HEK293 (cell line): ENCODE measurements around the gene SLC35B1.

Experiments
- CTCF ChIA-PET: fragments of 350-600 bp; formaldehyde crosslinking; extraction: SDS; loops from one replicate; lab custom pipeline; 2021; ENCODE audit warnings: antibody characterized with exemption; lab: Yijun Ruan, JAX
- POLR2A ChIA-PET: fragments of 300-600 bp; formaldehyde crosslinking; extraction: SDS; loops from one replicate; lab custom pipeline; 2020; ENCODE audit warnings: antibody characterized with exemption, inconsistent platforms; lab: Yijun Ruan, JAX
- H3K27ac ChIP-seq: fragments of 200-500 bp; sonication (Bioruptor generic); 2 replicates; pipeline ENCODE4 v1.5.1; 2014; ENCODE audit warnings: low read depth, low read length, control low read depth, inconsistent platforms; ENCODE audit errors: extremely low read depth
- H3K36me3 ChIP-seq, 2 experiments: fragments of 200-500 bp in 1 of 2; sonication (Bioruptor generic) in 1 of 2; 1 replicate in 1 of 2; 2 replicates in 1 of 2; pipeline ENCODE4 v1.5.1; 2014 to 2017; ENCODE audit warnings: inconsistent platforms in 2 of 2, low read length in 2 of 2; ENCODE audit not compliant: control insufficient read depth in 2 of 2, insufficient read depth in 1 of 2
- H3K4me1 ChIP-seq: fragments of 200-500 bp; sonication (Bioruptor generic); 2 replicates; pipeline ENCODE4 v1.5.1; 2014; ENCODE audit warnings: mild to moderate bottlenecking, low read length, inconsistent platforms; ENCODE audit not compliant: control insufficient read depth, insufficient read depth
- H3K4me3 ChIP-seq: 2 replicates; pipeline ENCODE4 v1.5.1; 2011; ENCODE audit warnings: low read depth, mild to moderate bottlenecking, control low read depth, low read length, moderate library complexity
- H3K9me3 ChIP-seq: fragments of 200-500 bp; sonication (Bioruptor generic); 2 replicates; pipeline ENCODE4 v1.5.1; 2014; ENCODE audit warnings: low read depth, low read length, inconsistent platforms; ENCODE audit not compliant: control insufficient read depth, insufficient read depth
- KLF1 ChIP-seq: fragments of 450-650 bp; formaldehyde crosslinking; IDR thresholded peaks from 2 replicates; pipeline ENCODE4 v1.5.1; 2016; ENCODE audit warnings: missing biosample characterization, missing genetic modification characterization
- SCRT1 ChIP-seq: fragments of 450-650 bp; formaldehyde crosslinking; IDR thresholded peaks from 2 replicates; pipeline ENCODE4 v1.5.1; 2016; ENCODE audit warnings: missing biosample characterization, missing genetic modification characterization, borderline replicate concordance
- YY1 ChIP-seq: fragments of 450-650 bp; formaldehyde crosslinking; IDR thresholded peaks from 2 replicates; pipeline ENCODE4 v1.5.1; 2018; ENCODE audit warnings: missing biosample characterization, missing genetic modification characterization
- ZNF155 ChIP-seq: fragments of 450-650 bp; formaldehyde crosslinking; IDR thresholded peaks from 2 replicates; pipeline ENCODE4 v1.5.1; 2016; ENCODE audit warnings: missing biosample characterization, missing genetic modification characterization
- ZNF169 ChIP-seq: fragments of 450-650 bp; formaldehyde crosslinking; IDR thresholded peaks from 2 replicates; pipeline ENCODE4 v1.5.1; 2016; ENCODE audit warnings: missing biosample characterization, missing genetic modification characterization
- ZNF184 ChIP-seq: fragments of 450-650 bp; IDR thresholded peaks from 2 replicates; pipeline ENCODE4 v1.5.1; 2018; ENCODE audit warnings: missing biosample characterization, mild to moderate bottlenecking, missing genetic modification characterization
- ZNF23 ChIP-seq: fragments of 450-650 bp; formaldehyde crosslinking; IDR thresholded peaks from 2 replicates; pipeline ENCODE4 v1.5.1; 2016; ENCODE audit warnings: missing biosample characterization, missing genetic modification characterization, borderline replicate concordance
- ZNF354C ChIP-seq: fragments of 450-650 bp; formaldehyde crosslinking; IDR thresholded peaks from 2 replicates; pipeline ENCODE4 v1.5.1; 2016; ENCODE audit warnings: missing biosample characterization, missing genetic modification characterization, low read depth, borderline replicate concordance
- ZNF366 ChIP-seq: fragments of 450-650 bp; formaldehyde crosslinking; conservative IDR thresholded peaks from 2 replicates; pipeline ENCODE4 v1.5.1; 2016; ENCODE audit warnings: missing biosample characterization, missing genetic modification characterization
- ZNF510 ChIP-seq: fragments of 450-650 bp; formaldehyde crosslinking; IDR thresholded peaks from 2 replicates; pipeline ENCODE4 v1.5.1; 2018; ENCODE audit warnings: mild to moderate bottlenecking, missing genetic modification characterization, missing biosample characterization; ENCODE audit not compliant: insufficient replicate concordance
- ZNF549 ChIP-seq: fragments of 450-650 bp; IDR thresholded peaks from 2 replicates; pipeline ENCODE4 v1.5.1; 2018; ENCODE audit warnings: missing biosample characterization, missing genetic modification characterization, mild to moderate bottlenecking, inconsistent platforms, moderate library complexity
- ZNF571 ChIP-seq: fragments of 450-650 bp; formaldehyde crosslinking; IDR thresholded peaks from 2 replicates; pipeline ENCODE4 v1.5.0; 2017; ENCODE audit warnings: missing biosample characterization, missing genetic modification characterization
- ZNF600 ChIP-seq: fragments of 450-650 bp; formaldehyde crosslinking; IDR thresholded peaks from 2 replicates; pipeline ENCODE4 v1.5.1; 2016; ENCODE audit warnings: missing biosample characterization, missing genetic modification characterization
- TF ChIP-seq, protein P1 (sequence below): fragments of 450-650 bp; formaldehyde crosslinking; IDR thresholded peaks from 2 replicates; pipeline ENCODE4 v1.5.1; 2016; ENCODE audit warnings: missing biosample characterization, missing genetic modification characterization
- TF ChIP-seq, protein P2 (sequence below): fragments of 450-650 bp; formaldehyde crosslinking; IDR thresholded peaks from 2 replicates; pipeline ENCODE4 v1.5.1; 2017; ENCODE audit warnings: missing biosample characterization, missing genetic modification characterization
- TF ChIP-seq, protein P3 (sequence below): fragments of 450-650 bp; formaldehyde crosslinking; conservative IDR thresholded peaks from 2 replicates; pipeline ENCODE4 v1.5.1; 2016; ENCODE audit warnings: low read depth, missing biosample characterization, missing genetic modification characterization
- TF ChIP-seq, protein P4 (sequence below): fragments of 450-650 bp; formaldehyde crosslinking; IDR thresholded peaks from 2 replicates; pipeline ENCODE4 v1.5.1; 2017; ENCODE audit warnings: missing biosample characterization, missing genetic modification characterization
- TF ChIP-seq, protein P5 (sequence below): fragments of 450-650 bp; IDR thresholded peaks from 2 replicates; pipeline ENCODE4 v1.5.1; 2018; ENCODE audit warnings: missing biosample characterization, mild to moderate bottlenecking, missing genetic modification characterization
- TF ChIP-seq, protein P6 (sequence below): fragments of 450-650 bp; formaldehyde crosslinking; IDR thresholded peaks from 2 replicates; pipeline ENCODE4 v1.5.1; 2016; ENCODE audit warnings: missing biosample characterization, missing genetic modification characterization
- TF ChIP-seq, protein P7 (sequence below): fragments of 450-650 bp; formaldehyde crosslinking; IDR thresholded peaks from 2 replicates; pipeline ENCODE4 v1.5.1; 2017; ENCODE audit warnings: missing biosample characterization, missing genetic modification characterization

The SLC35B1 gene

DNA sequence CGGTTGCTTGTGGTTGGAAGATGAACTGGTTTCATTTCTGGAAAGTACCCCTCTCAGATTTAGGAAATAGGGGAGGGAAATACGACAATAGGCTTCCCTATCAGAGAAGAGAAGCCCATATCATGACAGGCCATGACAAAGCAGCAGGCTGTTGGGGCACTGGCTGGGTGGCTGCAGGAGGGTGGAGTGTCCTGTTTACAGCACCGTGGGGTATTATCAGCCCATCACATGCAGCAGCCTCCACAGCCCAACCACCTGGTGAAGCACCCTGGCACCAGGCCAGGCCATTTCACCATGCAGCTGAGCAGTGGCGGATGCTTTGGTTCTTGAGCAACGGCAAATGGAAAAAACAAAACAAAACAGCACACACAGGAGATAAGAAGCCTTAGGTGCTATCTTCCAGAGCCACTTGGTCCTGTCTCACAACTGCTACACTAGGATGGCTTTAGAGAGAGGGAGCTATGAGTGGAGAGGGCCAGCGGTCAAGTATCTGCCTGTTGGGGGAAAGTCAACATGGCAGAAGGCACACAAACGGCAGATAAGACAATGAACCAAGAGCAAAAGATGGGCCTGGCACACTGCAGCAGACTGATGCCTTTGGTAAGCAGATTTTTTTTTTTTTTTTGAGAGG, 32.0 kb upstream of the SLC35B1 start:
- ChIA-PET POLR2A (interaction anchor here (5.4 kb wide), 1 partner anchor 24 kb away, joined by 27 read pairs; the partner anchor contains the start of gene FAM117A), CTCF (interaction anchor here (1.2 kb wide), 1 partner anchor 172 kb away, joined by 5 read pairs; no protein-coding TSS in a partner anchor)
- H3K9me3 ChIP-seq, result no peaks in the 10 kb centered on the region
- no peak overlapping the region for H3K27ac ChIP-seq
- H3K4me3 ChIP-seq, result no peak overlapping the region
- H3K4me1 ChIP-seq, result no peaks in the 10 kb centered on the region
- no peaks in the 10 kb centered on the region; a peak in 1 of 3 replicates for H3K36me3 ChIP-seq
- no peak for TF ChIP-seq ZNF600 (tag by site-specific recombination)
- 0 out of 2 replicates have a peak, but pooled peaks have one; percentile 43 for TF ChIP-seq KLF1
- no peak for TF ChIP-seq ZNF155 (tag by site-specific recombination)
- TF ChIP-seq ZNF549 (tag by site-specific recombination), result no peak
- no peak for TF ChIP-seq ZNF23
- TF ChIP-seq, protein P1, sequence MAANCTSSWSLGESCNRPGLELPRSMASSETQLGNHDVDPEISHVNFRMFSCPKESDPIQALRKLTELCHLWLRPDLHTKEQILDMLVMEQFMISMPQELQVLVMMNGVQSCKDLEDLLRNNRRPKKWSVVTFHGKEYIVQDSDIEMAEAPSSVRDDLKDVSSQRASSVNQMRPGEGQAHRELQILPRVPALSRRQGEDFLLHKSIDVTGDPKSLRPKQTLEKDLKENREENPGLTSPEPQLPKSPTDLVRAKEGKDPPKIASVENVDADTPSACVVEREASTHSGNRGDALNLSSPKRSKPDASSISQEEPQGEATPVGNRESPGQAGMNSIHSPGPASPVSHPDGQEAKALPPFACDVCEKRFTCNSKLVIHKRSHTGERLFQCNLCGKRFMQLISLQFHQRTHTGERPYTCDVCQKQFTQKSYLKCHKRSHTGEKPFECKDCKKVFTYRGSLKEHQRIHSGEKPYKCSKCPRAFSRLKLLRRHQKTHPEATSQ, result no peak
- TF ChIP-seq ZNF354C (tag by site-specific recombination), result no peak
- TF ChIP-seq ZNF184, result no peak
- no peak for TF ChIP-seq ZNF510 (tag by site-specific recombination)
- TF ChIP-seq ZNF571 (tag by site-specific recombination), result no peak
- TF ChIP-seq, protein P2, sequence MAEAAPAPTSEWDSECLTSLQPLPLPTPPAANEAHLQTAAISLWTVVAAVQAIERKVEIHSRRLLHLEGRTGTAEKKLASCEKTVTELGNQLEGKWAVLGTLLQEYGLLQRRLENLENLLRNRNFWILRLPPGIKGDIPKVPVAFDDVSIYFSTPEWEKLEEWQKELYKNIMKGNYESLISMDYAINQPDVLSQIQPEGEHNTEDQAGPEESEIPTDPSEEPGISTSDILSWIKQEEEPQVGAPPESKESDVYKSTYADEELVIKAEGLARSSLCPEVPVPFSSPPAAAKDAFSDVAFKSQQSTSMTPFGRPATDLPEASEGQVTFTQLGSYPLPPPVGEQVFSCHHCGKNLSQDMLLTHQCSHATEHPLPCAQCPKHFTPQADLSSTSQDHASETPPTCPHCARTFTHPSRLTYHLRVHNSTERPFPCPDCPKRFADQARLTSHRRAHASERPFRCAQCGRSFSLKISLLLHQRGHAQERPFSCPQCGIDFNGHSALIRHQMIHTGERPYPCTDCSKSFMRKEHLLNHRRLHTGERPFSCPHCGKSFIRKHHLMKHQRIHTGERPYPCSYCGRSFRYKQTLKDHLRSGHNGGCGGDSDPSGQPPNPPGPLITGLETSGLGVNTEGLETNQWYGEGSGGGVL (tag by site-specific recombination), result no peak
- TF ChIP-seq, protein P3, sequence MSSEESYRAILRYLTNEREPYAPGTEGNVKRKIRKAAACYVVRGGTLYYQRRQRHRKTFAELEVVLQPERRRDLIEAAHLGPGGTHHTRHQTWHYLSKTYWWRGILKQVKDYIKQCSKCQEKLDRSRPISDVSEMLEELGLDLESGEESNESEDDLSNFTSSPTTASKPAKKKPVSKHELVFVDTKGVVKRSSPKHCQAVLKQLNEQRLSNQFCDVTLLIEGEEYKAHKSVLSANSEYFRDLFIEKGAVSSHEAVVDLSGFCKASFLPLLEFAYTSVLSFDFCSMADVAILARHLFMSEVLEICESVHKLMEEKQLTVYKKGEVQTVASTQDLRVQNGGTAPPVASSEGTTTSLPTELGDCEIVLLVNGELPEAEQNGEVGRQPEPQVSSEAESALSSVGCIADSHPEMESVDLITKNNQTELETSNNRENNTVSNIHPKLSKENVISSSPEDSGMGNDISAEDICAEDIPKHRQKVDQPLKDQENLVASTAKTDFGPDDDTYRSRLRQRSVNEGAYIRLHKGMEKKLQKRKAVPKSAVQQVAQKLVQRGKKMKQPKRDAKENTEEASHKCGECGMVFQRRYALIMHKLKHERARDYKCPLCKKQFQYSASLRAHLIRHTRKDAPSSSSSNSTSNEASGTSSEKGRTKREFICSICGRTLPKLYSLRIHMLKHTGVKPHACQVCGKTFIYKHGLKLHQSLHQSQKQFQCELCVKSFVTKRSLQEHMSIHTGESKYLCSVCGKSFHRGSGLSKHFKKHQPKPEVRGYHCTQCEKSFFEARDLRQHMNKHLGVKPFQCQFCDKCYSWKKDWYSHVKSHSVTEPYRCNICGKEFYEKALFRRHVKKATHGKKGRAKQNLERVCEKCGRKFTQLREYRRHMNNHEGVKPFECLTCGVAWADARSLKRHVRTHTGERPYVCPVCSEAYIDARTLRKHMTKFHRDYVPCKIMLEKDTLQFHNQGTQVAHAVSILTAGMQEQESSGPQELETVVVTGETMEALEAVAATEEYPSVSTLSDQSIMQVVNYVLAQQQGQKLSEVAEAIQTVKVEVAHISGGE (tag by site-specific recombination), result no peak
- TF ChIP-seq SCRT1 (tag by site-specific recombination), result no peak
- TF ChIP-seq ZNF169 (tag by site-specific recombination), result no peak
- TF ChIP-seq, protein P4, sequence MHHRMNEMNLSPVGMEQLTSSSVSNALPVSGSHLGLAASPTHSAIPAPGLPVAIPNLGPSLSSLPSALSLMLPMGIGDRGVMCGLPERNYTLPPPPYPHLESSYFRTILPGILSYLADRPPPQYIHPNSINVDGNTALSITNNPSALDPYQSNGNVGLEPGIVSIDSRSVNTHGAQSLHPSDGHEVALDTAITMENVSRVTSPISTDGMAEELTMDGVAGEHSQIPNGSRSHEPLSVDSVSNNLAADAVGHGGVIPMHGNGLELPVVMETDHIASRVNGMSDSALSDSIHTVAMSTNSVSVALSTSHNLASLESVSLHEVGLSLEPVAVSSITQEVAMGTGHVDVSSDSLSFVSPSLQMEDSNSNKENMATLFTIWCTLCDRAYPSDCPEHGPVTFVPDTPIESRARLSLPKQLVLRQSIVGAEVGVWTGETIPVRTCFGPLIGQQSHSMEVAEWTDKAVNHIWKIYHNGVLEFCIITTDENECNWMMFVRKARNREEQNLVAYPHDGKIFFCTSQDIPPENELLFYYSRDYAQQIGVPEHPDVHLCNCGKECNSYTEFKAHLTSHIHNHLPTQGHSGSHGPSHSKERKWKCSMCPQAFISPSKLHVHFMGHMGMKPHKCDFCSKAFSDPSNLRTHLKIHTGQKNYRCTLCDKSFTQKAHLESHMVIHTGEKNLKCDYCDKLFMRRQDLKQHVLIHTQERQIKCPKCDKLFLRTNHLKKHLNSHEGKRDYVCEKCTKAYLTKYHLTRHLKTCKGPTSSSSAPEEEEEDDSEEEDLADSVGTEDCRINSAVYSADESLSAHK (tag by site-specific recombination), result no peak
- TF ChIP-seq, protein P5, sequence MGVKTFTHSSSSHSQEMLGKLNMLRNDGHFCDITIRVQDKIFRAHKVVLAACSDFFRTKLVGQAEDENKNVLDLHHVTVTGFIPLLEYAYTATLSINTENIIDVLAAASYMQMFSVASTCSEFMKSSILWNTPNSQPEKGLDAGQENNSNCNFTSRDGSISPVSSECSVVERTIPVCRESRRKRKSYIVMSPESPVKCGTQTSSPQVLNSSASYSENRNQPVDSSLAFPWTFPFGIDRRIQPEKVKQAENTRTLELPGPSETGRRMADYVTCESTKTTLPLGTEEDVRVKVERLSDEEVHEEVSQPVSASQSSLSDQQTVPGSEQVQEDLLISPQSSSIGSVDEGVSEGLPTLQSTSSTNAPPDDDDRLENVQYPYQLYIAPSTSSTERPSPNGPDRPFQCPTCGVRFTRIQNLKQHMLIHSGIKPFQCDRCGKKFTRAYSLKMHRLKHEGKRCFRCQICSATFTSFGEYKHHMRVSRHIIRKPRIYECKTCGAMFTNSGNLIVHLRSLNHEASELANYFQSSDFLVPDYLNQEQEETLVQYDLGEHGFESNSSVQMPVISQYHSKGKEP (tag by site-specific recombination), result peak; percentile 75
- TF ChIP-seq, protein P6, sequence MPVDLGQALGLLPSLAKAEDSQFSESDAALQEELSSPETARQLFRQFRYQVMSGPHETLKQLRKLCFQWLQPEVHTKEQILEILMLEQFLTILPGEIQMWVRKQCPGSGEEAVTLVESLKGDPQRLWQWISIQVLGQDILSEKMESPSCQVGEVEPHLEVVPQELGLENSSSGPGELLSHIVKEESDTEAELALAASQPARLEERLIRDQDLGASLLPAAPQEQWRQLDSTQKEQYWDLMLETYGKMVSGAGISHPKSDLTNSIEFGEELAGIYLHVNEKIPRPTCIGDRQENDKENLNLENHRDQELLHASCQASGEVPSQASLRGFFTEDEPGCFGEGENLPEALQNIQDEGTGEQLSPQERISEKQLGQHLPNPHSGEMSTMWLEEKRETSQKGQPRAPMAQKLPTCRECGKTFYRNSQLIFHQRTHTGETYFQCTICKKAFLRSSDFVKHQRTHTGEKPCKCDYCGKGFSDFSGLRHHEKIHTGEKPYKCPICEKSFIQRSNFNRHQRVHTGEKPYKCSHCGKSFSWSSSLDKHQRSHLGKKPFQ, result no peak
- TF ChIP-seq, protein P7, sequence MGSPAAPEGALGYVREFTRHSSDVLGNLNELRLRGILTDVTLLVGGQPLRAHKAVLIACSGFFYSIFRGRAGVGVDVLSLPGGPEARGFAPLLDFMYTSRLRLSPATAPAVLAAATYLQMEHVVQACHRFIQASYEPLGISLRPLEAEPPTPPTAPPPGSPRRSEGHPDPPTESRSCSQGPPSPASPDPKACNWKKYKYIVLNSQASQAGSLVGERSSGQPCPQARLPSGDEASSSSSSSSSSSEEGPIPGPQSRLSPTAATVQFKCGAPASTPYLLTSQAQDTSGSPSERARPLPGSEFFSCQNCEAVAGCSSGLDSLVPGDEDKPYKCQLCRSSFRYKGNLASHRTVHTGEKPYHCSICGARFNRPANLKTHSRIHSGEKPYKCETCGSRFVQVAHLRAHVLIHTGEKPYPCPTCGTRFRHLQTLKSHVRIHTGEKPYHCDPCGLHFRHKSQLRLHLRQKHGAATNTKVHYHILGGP (tag by site-specific recombination), result 0 out of 2 replicates have a peak, but pooled peaks have one; percentile 9
- TF ChIP-seq YY1 (tag by site-specific recombination), result no peak
- TF ChIP-seq ZNF366 (tag by site-specific recombination), result no peak
